ENCODE data around the gene MAP3K7CL.
"Not testable (repeated sequence)": the region's sequence is repeated elsewhere in the genome, so short reads cannot be mapped to it uniquely, and the experiment has no call there.

Gene MAP3K7CL

GRCh38 chr21:29167481-29167880, 37.0 kb downstream of the MAP3K7CL start:
- DNase-seq (ENCODE audit: low read depth, low spot score): not testable (repeated sequence)

- no peak for DNase-seq (ENCODE audit: low read depth, low spot score)
These were observed 38.5 kb downstream of the MAP3K7CL start for GRCh38 chr21:29168891-29169315.

- no peak for DNase-seq (ENCODE audit: low read depth, low spot score)
These were observed 40.5 kb downstream of the MAP3K7CL start for GRCh38 chr21:29170944-29171343.

GRCh38 chr21:29172282-29172681, 41.8 kb downstream of the MAP3K7CL start:
- no peak for DNase-seq (ENCODE audit: low read depth, low spot score)

GRCh38 chr21:29174607-29175013, 44.2 kb downstream of the MAP3K7CL start:
- no peak for DNase-seq (ENCODE audit: low read depth, low spot score)

- no peak for DNase-seq (ENCODE audit: low read depth, low spot score)
These were observed 45.1 kb downstream of the MAP3K7CL start for GRCh38 chr21:29175408-29176134.

- no peak for DNase-seq (ENCODE audit: low read depth, low spot score)
These were observed 46.2 kb downstream of the MAP3K7CL start for GRCh38 chr21:29176471-29177120.

GRCh38 chr21:29177800-29178199, 47.4 kb downstream of the MAP3K7CL start:
- DNase-seq (ENCODE audit: low read depth, low spot score): no peak

- DNase-seq (ENCODE audit: low read depth, low spot score): no peak
These were observed 48.5 kb downstream of the MAP3K7CL start for GRCh38 chr21:29178926-29179325.

- DNase-seq (ENCODE audit: low read depth, low spot score): no peak
These were observed 49.1 kb downstream of the MAP3K7CL start for GRCh38 chr21:29179503-29179902.

- no peak for DNase-seq (ENCODE audit: low read depth, low spot score)
These were observed 51.5 kb downstream of the MAP3K7CL start for GRCh38 chr21:29181799-29182470.

- no peak for DNase-seq (ENCODE audit: low read depth, low spot score)
These were observed 52.2 kb downstream of the MAP3K7CL start for GRCh38 chr21:29182691-29183092.

- DNase-seq (ENCODE audit: low read depth, low spot score): no peak
These were observed 53.6 kb downstream of the MAP3K7CL start for GRCh38 chr21:29184037-29184436.

- DNase-seq (ENCODE audit: low read depth, low spot score): no peak
These were observed 54.7 kb downstream of the MAP3K7CL start for GRCh38 chr21:29185172-29185571.

- DNase-seq (ENCODE audit: low read depth, low spot score): no peak
These were observed 55.2 kb downstream of the MAP3K7CL start for GRCh38 chr21:29185633-29186032.

GRCh38 chr21:29186246-29186645, 55.8 kb downstream of the MAP3K7CL start:
- DNase-seq (ENCODE audit: low read depth, low spot score): no peak

GRCh38 chr21:29187944-29188343, 57.5 kb downstream of the MAP3K7CL start:
- no peak for DNase-seq (ENCODE audit: low read depth, low spot score)

- no peak for DNase-seq (ENCODE audit: low read depth, low spot score)
These were observed 58.9 kb downstream of the MAP3K7CL start for GRCh38 chr21:29189353-29189752.

- no peak for DNase-seq (ENCODE audit: low read depth, low spot score)
These were observed 60.5 kb downstream of the MAP3K7CL start for GRCh38 chr21:29190923-29191331.

- no peak for DNase-seq (ENCODE audit: low read depth, low spot score)
These were observed 62.6 kb downstream of the MAP3K7CL start for GRCh38 chr21:29193072-29193471.

GRCh38 chr21:29193901-29194300, 63.5 kb downstream of the MAP3K7CL start:
- no peak for DNase-seq (ENCODE audit: low read depth, low spot score)

- DNase-seq (ENCODE audit: low read depth, low spot score): no peak
These were observed 63.9 kb downstream of the MAP3K7CL start for GRCh38 chr21:29194342-29194741.

- no peak for DNase-seq (ENCODE audit: low read depth, low spot score)
These were observed 64.4 kb downstream of the MAP3K7CL start for GRCh38 chr21:29194847-29195246.

Measured in activated CD4-positive, CD25-positive, alpha-beta regulatory T cell treated with anti-CD3 and anti-CD28 coated beads, Interleukin-2, amount 50 U/mL, for 16 hours (primary cell).